GM21576 (cell line): Measurements from ENCODE around the gene ATRN.
"Not testable (repeated sequence)": the region's sequence is repeated elsewhere in the genome, so short reads cannot be mapped to it uniquely, and the experiment has no call there.

Experiments used
- ATAC-seq: cut with Tn5 transposase; IDR thresholded peaks from one replicate; pipeline ENCODE4 v1.9.1; 2021; ENCODE audit warnings: mild to moderate bottlenecking, moderate library complexity; ENCODE audit not compliant: unreplicated experiment

ATRN gene

DNA sequence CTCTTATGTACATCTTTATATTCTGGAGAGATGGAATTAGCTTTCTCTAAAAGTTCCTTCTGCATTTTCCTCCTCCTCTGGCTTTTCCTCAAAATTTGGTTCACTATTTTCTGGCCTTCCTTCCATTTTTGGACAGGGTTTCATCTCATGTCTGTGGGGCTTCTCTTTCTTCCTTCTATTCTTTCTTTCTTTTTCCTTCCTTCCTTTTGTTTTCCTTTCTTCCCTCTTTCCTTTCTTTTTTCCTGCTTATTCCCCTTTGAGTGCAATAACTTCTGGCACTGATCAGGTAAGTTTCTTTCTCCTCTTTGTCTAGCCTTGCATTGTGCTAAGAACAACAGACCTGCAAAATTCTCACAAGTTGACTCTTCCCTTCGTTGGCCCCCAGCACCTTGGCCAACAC lies 5.5 kb upstream of the ATRN start:
- ATAC-seq = no peak

DNA sequence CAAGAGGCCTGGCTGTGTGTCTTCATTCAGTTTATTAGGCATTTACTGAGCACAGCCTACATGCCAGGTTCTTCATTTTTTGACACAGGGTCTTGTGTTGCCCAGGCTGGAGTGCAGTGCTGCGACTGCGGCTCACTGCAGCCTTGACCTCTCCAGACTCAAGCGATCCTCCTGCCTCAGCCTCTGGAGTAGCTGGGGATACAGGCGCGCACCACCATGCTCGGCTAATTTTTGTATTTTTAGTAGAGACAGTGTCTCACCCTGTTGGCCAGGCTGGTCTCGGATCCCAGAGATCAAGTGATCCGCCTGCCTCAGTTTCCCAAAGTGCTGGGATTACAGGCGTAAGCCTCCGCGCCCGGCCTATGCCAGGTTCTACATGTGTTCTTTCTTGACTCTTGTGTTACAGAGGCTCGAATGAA lies 601 bp upstream of the ATRN start:
- ATAC-seq = no peak

DNA sequence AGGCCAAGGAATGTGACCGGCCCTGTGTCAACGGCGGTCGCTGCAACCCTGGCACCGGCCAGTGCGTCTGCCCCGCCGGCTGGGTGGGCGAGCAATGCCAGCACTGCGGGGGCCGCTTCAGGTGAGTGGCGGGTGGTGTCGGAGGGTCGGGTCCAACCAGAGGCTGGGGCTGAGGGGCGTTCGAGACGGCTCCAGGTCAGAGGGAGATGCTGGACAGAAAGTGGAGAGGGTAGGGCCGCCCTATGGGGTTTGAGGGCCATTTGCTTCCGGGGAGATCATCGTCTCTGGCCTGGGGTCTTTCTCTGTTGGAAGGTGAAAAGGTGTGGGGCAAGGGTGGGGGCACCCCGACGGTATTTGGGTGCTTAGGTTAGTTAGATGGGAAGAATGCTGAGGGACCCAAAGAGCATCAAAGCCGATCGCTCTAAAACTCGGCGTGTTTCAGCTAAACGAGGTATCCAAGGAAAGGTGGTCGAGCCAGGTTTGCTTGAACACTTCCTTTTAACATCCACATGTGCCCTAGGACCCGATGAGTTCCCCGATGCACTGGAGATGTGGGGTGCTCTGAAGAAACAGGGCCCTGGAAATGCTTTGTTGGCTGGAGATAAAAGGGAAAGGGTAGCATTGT lies 691 bp downstream of the ATRN start:
- no peak for ATAC-seq

DNA sequence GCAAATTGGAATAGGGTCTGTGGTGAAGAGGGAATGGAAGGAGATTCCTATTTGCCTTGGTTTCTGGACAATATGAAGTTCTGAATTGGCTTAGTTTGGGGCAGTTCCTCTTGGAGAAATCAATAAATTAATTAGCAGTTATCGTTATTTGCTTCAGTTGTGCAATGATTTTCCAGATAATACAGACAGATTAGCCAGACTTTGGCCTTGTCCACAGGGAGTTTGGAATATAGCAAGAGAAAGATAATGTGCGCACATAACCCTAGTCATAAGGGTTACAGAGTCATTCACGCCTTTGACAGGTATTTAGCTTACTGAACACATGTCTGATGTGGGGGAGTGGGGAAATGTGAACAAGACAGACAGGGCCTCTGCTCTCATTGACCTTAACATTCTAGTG lies 1.3 kb downstream of the ATRN start:
- no peak for ATAC-seq

DNA sequence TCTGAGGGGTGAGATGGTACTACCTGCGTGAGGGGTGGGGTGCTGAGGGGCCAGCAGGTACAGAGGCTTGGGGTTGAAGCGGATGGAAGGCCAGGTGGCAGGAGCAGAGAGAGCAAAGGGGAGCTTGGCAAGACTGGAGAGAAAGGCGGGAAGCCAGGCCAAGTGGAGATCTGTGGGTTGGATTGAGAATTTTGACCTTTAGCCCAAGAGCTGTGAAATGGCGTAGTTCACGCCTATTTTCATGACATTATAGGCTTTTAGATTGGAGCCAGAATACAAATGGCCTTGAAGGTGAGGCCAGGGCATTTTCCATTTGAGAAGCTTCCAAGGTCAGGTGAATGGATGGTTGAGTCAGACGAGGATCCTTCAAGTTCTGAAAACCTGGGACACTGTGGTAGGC lies 2.5 kb downstream of the ATRN start:
- no peak for ATAC-seq

DNA sequence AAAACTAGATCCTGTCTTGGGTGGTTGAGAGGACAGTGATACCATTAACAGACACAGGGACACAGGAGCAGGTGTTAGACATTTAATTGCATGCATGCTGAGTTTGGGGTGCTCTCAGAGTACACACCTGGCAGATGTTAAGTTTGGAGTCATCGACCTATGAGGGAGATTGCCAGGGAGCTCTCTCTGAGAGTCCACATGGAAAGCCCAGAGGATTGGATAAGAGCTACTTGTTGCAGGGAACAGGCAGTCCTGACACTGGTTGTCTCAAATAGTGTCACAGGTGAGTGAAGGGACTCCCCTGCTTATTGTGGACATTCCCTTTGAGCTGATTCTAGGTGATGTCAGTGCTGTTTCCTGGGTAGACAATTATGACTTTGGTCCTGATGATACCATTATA lies 3.1 kb downstream of the ATRN start:
- ATAC-seq = no peak

DNA sequence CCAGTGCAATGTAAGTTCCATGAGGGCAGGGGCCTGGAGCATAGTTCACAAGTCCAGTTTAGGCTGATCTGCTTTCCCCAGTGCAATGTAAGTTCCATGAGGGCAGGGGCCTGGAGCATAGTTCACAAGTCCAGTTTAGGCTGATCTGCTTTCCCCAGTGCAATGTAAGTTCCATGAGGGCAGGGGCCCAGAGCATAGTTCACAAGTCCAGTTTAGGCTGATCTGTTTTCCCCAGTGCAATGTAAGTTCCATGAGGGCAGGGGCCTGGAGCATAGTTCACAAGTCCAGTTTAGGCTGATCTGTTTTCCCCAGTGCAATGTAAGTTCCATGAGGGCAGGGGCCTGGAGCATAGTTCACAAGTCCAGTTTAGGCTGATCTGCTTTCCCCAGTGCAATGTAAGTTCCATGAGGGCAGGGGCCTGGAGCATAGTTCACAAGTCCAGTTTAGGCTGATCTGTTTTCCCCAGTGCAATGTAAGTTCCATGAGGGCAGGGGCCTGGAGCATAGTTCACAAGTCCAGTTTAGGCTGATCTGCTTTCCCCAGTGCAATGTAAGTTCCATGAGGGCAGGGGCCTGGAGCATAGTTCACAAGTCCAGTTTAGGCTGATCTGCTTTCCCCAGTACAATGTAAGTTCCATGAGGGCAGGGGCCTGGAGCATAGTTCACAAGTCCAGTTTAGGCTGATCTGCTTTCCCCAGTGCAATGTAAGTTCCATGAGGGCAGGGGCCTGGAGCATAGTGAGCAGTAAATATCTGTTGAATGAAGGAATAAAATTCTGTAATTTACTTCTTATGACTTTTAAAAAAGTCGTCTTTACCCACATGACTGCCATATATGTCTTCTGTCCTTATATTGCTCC lies 6.4 kb downstream of the ATRN start:
- ATAC-seq = not testable (repeated sequence)

DNA sequence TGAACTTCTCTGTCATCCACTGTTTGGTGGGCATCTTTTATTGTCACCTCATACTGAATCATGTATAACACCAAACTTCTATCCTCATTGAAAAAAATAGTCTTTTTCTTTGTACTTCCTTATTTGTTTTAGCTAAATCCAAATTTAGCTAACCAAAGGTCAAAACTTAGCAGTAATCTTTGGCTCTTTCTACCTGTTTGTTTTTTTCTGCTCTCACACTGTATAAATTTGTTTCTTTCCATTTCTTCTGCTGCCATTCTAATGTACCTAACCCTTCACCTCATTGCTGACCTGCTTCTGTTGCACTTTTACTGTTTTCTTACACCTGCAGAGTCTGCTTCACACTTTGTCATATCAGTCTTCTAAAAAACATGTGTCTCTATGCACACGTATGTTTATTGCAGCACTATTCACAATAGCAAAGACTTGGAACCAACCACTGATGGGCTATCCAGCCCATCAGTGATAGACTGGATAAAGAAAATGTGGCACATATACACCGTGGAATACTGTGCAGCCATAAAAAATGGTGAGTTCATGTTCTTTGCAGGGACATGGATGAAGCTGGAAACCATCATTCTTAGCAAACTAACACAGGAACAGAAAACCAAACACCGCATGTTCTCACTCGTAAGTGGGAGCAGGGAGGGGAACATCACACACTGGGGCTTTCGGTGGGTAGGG lies 7.2 kb downstream of the ATRN start:
- ATAC-seq = no peak

DNA sequence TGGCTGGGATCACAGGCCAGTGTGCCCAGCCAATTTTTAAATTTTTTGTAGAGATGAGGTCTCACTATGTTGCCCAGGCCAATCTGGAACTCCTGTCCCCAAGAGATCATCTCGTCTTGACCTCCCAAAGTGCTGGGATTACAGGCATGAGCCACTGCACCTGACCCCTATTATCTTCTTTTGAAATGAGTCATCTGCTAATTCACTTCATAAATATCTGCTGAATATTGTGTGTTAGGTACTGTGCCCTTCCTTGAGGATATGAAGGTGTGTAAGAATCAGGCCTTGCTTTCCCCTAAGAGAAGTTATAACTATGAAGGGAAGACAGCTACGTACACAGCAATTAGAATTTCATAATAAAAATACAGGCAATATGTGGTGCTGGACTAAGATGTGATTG lies 8.2 kb downstream of the ATRN start:
- no peak for ATAC-seq

DNA sequence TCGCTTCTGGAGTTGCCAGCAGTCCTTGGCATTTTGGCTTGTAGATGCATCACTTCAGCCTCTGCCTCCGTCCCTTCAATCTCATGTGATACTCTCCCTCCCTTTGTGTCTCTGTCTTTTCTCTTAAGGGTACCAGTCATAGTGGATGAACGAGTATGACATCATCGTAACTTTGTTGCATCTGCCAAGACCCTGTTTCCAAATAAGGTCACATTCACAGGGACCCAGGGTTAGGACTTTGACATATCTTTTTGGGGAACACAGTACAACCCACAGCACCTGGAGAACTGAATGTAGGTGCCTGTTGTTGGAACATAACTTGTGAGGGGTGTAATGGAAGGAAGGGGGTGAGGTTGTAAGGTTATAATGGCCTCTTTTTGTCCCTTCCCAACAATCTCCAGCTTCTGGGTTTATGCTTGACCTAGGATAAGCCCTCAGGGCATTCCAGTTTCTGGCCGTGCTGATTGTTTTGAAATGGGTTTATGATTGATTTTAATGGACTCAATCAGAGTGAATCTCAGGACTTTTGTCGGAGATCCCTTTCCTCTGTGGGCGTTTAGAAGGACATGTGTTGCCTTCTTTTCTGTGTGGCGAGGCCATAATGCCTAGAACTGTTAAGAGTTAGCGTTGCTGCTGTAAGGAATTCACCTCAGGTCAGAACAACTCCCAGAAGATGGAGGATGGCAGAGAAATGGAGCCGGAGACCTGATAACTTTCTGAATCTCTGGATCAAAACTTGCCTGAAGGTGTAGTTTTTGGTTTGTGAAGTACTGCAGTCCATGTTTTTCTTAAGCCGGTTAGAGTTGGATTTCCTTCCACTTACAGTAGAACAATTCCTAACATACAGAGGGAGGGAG lies 9.2 kb downstream of the ATRN start:
- ATAC-seq = no peak

DNA sequence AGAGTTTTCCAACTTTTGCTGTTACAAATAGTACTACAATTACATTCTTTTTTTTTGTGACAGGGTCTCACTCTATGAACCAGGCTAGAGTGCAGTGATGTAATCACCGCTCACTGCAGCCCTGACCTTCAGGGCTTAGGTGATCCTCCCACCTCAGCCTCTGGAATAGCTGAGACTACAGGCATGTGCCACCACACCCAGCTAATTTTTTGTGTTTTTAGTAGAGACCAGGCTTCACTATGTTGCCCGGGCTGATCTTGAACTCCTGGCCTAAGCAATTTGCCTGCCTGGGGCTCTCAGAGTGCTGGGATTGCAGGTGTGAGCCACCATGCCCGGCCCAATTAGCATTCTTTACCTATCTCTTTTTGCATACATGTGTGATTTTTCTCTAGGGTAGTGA lies 12.5 kb downstream of the ATRN start:
- ATAC-seq = no peak

DNA sequence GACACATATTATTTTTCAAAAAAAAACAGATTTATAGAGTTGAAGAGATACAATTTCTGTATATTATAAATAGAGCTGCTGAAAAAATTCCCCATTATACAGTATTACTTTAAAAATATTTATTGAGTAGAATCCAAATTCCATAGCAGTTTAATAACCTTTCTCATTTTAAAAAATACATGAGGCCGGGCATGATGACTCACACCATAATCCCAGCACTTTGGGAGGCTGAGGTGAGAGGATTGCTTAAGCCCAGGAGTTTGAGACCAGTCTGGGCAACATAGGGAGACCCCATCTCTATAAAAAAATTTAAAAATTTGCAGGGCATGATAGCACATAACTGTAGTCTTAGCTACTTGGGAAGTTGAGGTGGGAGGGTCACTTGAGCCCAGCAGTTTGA lies 13.0 kb downstream of the ATRN start:
- ATAC-seq = no peak

DNA sequence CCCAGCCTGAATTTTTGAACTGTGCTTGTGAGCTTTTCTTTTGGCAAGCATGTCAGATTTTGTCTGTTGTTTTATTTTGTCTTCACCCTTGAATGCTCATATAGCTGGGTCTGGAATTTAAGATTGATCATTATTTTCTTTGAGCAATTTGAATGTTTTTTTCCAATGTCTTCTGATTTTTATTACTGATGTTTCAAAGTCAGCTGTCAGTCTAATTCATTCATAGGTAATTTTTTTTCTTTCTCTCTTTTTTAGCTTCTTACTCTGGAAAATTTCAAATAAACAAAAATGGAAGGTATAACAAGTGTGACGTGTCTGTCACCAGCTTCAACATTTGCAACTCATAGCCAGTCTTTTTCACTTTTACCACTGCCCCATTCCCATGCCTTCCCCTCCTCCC lies 15.1 kb downstream of the ATRN start:
- ATAC-seq = no peak

DNA sequence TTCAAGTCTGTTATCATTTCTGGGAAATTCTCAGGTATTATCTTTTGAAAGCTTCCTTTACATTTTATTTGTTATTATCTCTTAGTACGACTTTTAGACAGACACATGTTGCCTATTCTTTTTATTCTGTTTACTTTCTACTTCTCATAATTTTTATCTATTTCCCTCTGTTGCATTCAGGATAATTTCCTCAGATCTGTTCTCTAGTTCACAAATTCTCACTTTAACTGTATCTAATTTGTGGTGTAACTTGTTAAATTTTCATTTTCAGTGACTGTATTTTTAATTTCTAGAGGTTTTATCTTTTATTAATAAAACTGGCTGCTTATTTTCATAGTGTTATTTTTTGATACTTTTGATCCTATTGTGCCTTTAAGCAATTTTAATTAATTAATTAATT lies 16.0 kb downstream of the ATRN start:
- no peak for ATAC-seq

DNA sequence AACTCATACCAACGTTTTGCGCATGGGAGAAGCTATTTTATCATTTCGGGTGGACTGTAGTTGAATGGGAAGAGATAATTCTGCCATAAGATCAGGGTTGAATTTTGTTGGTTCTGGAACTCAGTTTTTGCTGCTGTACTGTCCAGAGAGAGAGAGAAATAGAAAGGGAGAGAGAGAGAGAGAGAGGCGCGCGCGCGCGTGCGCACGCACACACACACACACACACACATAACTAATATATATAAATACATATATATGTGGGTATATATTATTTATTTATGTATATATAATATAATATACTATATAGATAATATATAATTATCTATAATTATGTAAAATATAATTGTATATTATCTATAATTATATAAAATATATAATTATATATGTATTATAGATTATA lies 21.9 kb downstream of the ATRN start:
- ATAC-seq = no peak

DNA sequence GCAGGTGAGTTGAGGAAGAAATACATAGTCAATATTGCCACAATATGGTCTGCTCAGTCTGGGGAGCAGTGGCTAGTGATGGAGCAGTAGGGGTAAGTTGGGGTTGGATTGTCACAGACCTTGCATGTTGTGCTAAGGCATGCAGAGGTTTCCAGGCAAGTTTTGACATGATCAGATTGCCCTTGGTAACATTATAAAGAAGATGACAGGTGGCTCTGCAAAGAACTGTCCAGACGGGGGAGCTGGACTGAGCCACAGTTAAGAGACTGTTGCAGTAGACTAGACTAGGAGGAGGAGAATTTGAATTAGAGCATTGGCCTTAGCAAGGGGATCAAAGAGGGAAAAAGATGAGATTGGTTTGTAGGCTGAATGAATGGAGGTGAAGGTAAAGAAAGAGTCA lies 23.4 kb downstream of the ATRN start:
- no peak for ATAC-seq

DNA sequence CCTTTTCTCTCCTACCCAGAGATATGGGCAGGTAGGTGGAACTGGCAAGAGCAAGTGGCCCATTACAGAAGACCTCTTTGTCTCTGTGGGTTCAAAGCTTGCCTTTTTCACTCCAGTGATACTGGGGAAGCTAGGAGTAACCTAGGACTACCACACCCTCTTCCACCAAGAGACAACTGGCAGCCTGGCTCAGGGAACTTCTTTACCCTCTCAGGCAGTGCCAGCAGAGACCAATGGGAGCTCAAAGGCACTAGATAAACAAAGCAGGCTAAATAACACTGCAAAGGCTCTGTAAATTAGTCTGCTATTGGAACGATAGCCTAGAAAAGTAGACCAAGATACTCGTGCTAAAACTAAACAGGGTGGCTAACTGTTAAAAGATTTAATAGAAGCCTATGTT lies 32.1 kb downstream of the ATRN start:
- ATAC-seq = no peak

DNA sequence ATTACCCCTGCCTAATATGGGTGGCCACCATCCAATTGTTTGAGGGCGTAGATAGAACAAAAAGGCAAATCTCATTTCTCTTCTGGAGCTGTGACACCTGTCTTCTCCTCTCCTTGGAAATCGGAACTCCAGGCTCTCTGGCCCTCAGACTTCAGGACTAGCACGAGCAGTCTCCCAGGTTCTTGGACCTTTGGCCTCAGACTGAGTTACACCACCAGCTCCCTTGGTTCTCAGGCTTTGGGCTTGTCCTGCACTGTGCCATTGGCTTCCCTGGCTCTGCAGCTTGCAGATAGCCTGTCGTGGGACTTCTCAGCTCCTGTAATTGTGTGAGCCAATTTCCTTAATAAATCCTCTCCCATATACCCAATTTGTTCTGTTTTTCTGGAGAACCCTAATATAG lies 34.3 kb downstream of the ATRN start:
- ATAC-seq = no peak

DNA sequence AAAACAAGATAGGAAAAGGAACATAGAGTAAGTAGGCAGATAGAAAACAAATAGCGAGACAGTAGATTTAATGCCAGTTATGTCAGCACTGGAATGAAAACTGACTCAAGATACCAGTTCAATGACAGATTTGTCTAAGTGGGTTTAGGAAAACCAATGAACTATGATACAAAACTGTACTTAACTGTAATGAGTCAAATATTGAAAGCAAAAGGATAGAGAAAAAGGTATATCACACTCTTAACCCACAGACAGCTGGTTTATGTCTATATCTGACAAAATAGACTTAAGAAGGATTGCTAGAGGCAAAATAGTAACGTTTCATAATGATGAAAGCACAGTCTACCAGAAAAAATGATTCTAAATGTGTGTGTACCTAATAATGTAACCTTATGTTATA lies 38.2 kb downstream of the ATRN start:
- ATAC-seq = no peak

DNA sequence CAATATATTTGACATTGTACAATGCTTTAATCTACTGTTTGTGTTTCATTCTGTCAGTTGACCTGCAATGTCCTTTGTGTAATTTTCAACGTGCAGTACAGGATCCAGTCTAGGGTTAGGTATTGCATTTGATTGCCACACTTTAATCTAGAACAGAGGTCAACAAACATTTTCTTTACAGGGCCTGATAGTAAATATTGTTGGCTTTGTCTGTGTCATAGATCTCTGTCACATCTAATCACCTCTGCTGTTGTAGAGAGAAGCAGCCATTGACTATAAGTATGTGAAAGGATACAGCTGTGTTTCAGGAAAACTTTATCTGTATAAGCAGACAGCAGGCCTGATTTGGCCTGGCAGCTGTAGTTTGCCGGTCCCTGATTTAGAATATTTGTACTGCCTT lies 39.3 kb downstream of the ATRN start:
- no peak for ATAC-seq

DNA sequence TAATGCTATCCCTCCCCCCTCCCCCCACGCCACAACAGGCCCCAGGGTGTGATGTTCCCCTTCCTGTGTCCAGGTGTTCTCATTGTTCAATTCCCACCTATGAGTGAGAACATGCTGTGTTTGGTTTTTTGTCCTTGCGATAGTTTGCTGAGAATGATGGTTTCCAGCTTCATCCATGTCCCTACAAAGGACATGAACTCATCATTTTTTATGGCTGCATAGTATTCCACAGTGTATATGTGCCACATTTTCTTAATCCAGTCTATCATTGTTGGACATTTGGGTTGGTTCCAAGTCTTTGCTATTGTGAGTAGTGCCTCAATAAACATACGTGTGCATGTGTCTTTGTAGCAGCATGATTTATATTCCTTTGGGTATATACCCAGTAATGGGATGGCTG lies 41.4 kb downstream of the ATRN start:
- ATAC-seq = not testable (repeated sequence)
